H1 (cell line): Measurements from ENCODE around the gene SMG1. TPM values are rescaled to one million over a fixed set of nuclear protein-coding genes. Genes with fewer than 3 reads are reported as not detected.

Experiments
- CTCF ChIA-PET: fragments of 300-600 bp; sonication (Branson Sonifier 250); formaldehyde crosslinking; loops from one replicate; lab custom pipeline; 2021; ENCODE audit not compliant: partially characterized antibody; lab: Charles Lee
- POLR2A ChIA-PET: fragments of 300-600 bp; sonication (Branson Sonifier 250); formaldehyde crosslinking; loops from one replicate; lab custom pipeline; 2021; ENCODE audit warnings: inconsistent platforms; ENCODE audit not compliant: partially characterized antibody; lab: Charles Lee
- DNase-seq, 2 experiments: peaks; one replicate each; pipeline versions ENCODE4 v3.0.0 to v3.0.0-alpha.2; 2010 to 2022; ENCODE audit warnings: low spot score in 2 of 2, low read depth in 1 of 2, mixed read lengths in 1 of 2
- FAIRE-seq: peaks from 2 replicates; lab custom pipeline; 2011; peaks lifted over from hg19 to GRCh38; lab: Jason Lieb, UNC
- H2AFZ ChIP-seq: 2 replicates; pipeline ENCODE4 v1.8.1; 2012; ENCODE audit warnings: low read length, inconsistent platforms
- H2AK5ac ChIP-seq: 2 replicates; pipeline ENCODE4 v1.6.1; 2013; ENCODE audit warnings: low read depth, low read length
- H2BK120ac ChIP-seq: replicated peaks from 2 replicates; pipeline ENCODE3; 2013; ENCODE audit warnings: low read depth, low read length, inconsistent platforms
- H2BK12ac ChIP-seq: 2 replicates; pipeline ENCODE4 v1.6.1; 2013; ENCODE audit warnings: low read depth, low read length
- H2BK15ac ChIP-seq: 2 replicates; pipeline ENCODE4 v1.6.1; 2013; ENCODE audit warnings: low read length
- H2BK20ac ChIP-seq: 2 replicates; pipeline ENCODE4 v1.6.1; 2013; ENCODE audit warnings: low read length
- H2BK5ac ChIP-seq: 2 replicates; pipeline ENCODE4 v1.6.1; 2013; ENCODE audit warnings: low read depth, low read length
- H3K14ac ChIP-seq: 2 replicates; pipeline ENCODE4 v1.6.1; 2013; ENCODE audit warnings: inconsistent platforms; ENCODE audit not compliant: insufficient read length
- H3K18ac ChIP-seq: 2 replicates; pipeline ENCODE4 v1.6.1; 2013; ENCODE audit warnings: low read length; ENCODE audit errors: extremely low read depth
- H3K23ac ChIP-seq: 2 replicates; pipeline ENCODE4 v1.6.1; 2013; ENCODE audit warnings: inconsistent platforms; ENCODE audit not compliant: insufficient read length
- H3K23me2 ChIP-seq: 2 replicates; pipeline ENCODE4 v1.6.1; 2013; ENCODE audit warnings: low read depth, low read length
- H3K27ac ChIP-seq: 2 replicates; pipeline ENCODE4 v1.6.1; 2011; ENCODE audit warnings: low read depth, low read length, inconsistent platforms
- H3K27me3 ChIP-seq, 4 experiments: replicated peaks in 1 of 4; 1 replicate in 1 of 4; 2 replicates in 3 of 4; pipeline versions ENCODE4 v1.6.1 to v1.8.1; 2011 to 2013; ENCODE audit warnings: low read length in 3 of 4, mild to moderate bottlenecking in 3 of 4, inconsistent platforms in 2 of 4, mixed read lengths in 2 of 4, moderate library complexity in 1 of 4; ENCODE audit not compliant: control insufficient read depth in 3 of 4, insufficient read depth in 3 of 4; ENCODE audit errors: extremely low read depth in 1 of 4
- H3K36me3 ChIP-seq, 4 experiments: 2 replicates each; pipeline versions ENCODE4 v1.6.1 to v1.8.1; 2011 to 2013; ENCODE audit warnings: mild to moderate bottlenecking in 4 of 4, low read length in 3 of 4, moderate library complexity in 2 of 4, control low read depth in 1 of 4, inconsistent platforms in 1 of 4; ENCODE audit not compliant: insufficient read depth in 4 of 4, control insufficient read depth in 2 of 4
- H3K4ac ChIP-seq: replicated peaks from 2 replicates; pipeline ENCODE3; 2013; ENCODE audit warnings: low read length, low read depth, mixed read lengths, inconsistent platforms; ENCODE audit not compliant: insufficient read length
- H3K4me1 ChIP-seq, 4 experiments: replicated peaks in 1 of 4; 1 replicate in 1 of 4; 2 replicates in 3 of 4; pipeline versions ENCODE4 v1.6.1 to v1.8.1; 2011 to 2013; ENCODE audit warnings: low read length in 3 of 4, inconsistent platforms in 2 of 4, mixed read lengths in 1 of 4; ENCODE audit not compliant: insufficient read depth in 4 of 4, control insufficient read depth in 3 of 4
- H3K4me2 ChIP-seq, 2 experiments: 2 replicates each; pipeline versions ENCODE4 v1.6.1 to v1.8.1; 2011 to 2013; ENCODE audit warnings: low read depth in 2 of 2, low read length in 2 of 2, control low read depth in 1 of 2, inconsistent platforms in 1 of 2, mild to moderate bottlenecking in 1 of 2; ENCODE audit not compliant: insufficient read depth in 1 of 2
- H3K4me3 ChIP-seq, 4 experiments: fragments of 200-600, 300-600 bp in 1 of 4; sonication (generic), shearing (Covaris generic), sonication (Bioruptor Twin) in 1 of 4; 2 replicates each; pipeline versions ENCODE4 v1.5.1 to v1.8.1; 2011 to 2016; ENCODE audit warnings: low read length in 4 of 4, low read depth in 3 of 4, control low read depth in 2 of 4, inconsistent platforms in 2 of 4, mild to moderate bottlenecking in 2 of 4, mixed read lengths in 1 of 4, moderate library complexity in 1 of 4; ENCODE audit not compliant: insufficient read depth in 2 of 4; ENCODE audit errors: extremely low read depth in 1 of 4
- H3K56ac ChIP-seq: replicated peaks from 2 replicates; pipeline ENCODE3; 2013; ENCODE audit warnings: low read depth, mild to moderate bottlenecking, mixed read lengths, low read length, inconsistent platforms; ENCODE audit not compliant: insufficient read length
- H3K79me1 ChIP-seq: 2 replicates; pipeline ENCODE4 v1.6.1; 2013; ENCODE audit warnings: low read depth, low read length, control low read depth
- H3K79me2 ChIP-seq, 2 experiments: 2 replicates each; pipeline versions ENCODE4 v1.6.1 to v1.8.1; 2012 to 2013; ENCODE audit warnings: low read length in 2 of 2, mild to moderate bottlenecking in 2 of 2, inconsistent platforms in 1 of 2; ENCODE audit not compliant: insufficient read depth in 2 of 2, control insufficient read depth in 1 of 2
- H3K9ac ChIP-seq, 4 experiments: replicated peaks in 1 of 4; 1 replicate in 1 of 4; 2 replicates in 3 of 4; pipeline versions ENCODE4 v1.6.1 to v1.8.1; 2011 to 2013; ENCODE audit warnings: low read depth in 3 of 4, low read length in 3 of 4, control low read depth in 2 of 4, mild to moderate bottlenecking in 2 of 4, moderate library complexity in 2 of 4, inconsistent platforms in 1 of 4; ENCODE audit errors: extremely low read depth in 1 of 4
- H3K9me3 ChIP-seq, 2 experiments: 2 replicates each; pipeline versions ENCODE4 v1.6.1 to v1.8.1; 2012 to 2013; ENCODE audit warnings: mild to moderate bottlenecking in 2 of 2, moderate library complexity in 2 of 2, control low read depth in 1 of 2, inconsistent platforms in 1 of 2, low read depth in 1 of 2, low read length in 1 of 2, mixed read lengths in 1 of 2; ENCODE audit not compliant: insufficient read depth in 2 of 2
- H4K20me1 ChIP-seq, 2 experiments: replicated peaks in 1 of 2; 2 replicates each; pipeline versions ENCODE3 to v1.8.1; 2011 to 2013; ENCODE audit warnings: inconsistent platforms in 2 of 2, low read length in 2 of 2, mild to moderate bottlenecking in 1 of 2; ENCODE audit not compliant: insufficient read depth in 2 of 2, control insufficient read depth in 1 of 2
- H4K5ac ChIP-seq: 2 replicates; pipeline ENCODE4 v1.6.1; 2013; ENCODE audit warnings: low read length, low read depth, mixed read lengths, inconsistent platforms; ENCODE audit not compliant: insufficient read length
- H4K8ac ChIP-seq: 2 replicates; pipeline ENCODE4 v1.8.0; 2013; ENCODE audit warnings: mild to moderate bottlenecking, moderate library complexity, low read length, inconsistent platforms; ENCODE audit not compliant: insufficient read depth; ENCODE audit errors: extremely low read depth
- H4K91ac ChIP-seq: replicated peaks from 2 replicates; pipeline ENCODE3; 2013; ENCODE audit warnings: low read length, mixed read lengths, inconsistent platforms; ENCODE audit not compliant: insufficient read length
- BRCA1 ChIP-seq: IDR thresholded peaks from 2 replicates; pipeline ENCODE4 v1.6.1; 2012; ENCODE audit warnings: low read depth, low read length, improper control_type of control experiment
- CEBPB ChIP-seq: IDR thresholded peaks from 2 replicates; pipeline ENCODE4 v1.6.1; 2012; ENCODE audit warnings: low read depth, low read length
- CHD2 ChIP-seq: IDR thresholded peaks from 2 replicates; pipeline ENCODE4 v1.6.1; 2012; ENCODE audit warnings: low read length, improper control_type of control experiment
- CTCF ChIP-seq, 3 experiments: IDR thresholded peaks; 1 replicate in 2 of 3; 2 replicates in 1 of 3; pipeline versions ENCODE4 v1.5.1 to v1.6.1; 2011; ENCODE audit warnings: low read length in 3 of 3, mild to moderate bottlenecking in 3 of 3, inconsistent platforms in 2 of 3, low read depth in 1 of 3, moderate library complexity in 1 of 3; ENCODE audit not compliant: insufficient read depth in 1 of 3; ENCODE audit errors: control extremely low read depth in 1 of 3
- EZH2 ChIP-seq: fragments of 200-600 bp; sonication (generic); IDR thresholded peaks from 2 replicates; pipeline ENCODE4 v1.7.1; 2012; ENCODE audit warnings: low read depth, mild to moderate bottlenecking, moderate library complexity, low read length, inconsistent platforms; ENCODE audit not compliant: severe bottlenecking
- HDAC6 ChIP-seq: IDR thresholded peaks from one replicate; pipeline ENCODE4 v1.7.1; 2012; ENCODE audit warnings: low read depth, mild to moderate bottlenecking, inconsistent platforms, low read length, moderate library complexity
- JUND ChIP-seq: IDR thresholded peaks from 2 replicates; pipeline ENCODE4 v1.6.1; 2011; ENCODE audit warnings: mild to moderate bottlenecking, improper control_type of control experiment, low read length
- POLR2A ChIP-seq, 2 experiments: IDR thresholded peaks; 1 replicate in 1 of 2; 2 replicates in 1 of 2; pipeline ENCODE4 v1.6.1; 2011; ENCODE audit warnings: low read depth in 2 of 2, low read length in 2 of 2, mild to moderate bottlenecking in 2 of 2; ENCODE audit errors: control extremely low read depth in 1 of 2
- RNF2 ChIP-seq: fragments of 200-900, 300-1000 bp; sonication (generic); IDR thresholded peaks from 2 replicates; pipeline ENCODE4 v1.7.1; 2016; ENCODE audit warnings: borderline replicate concordance, low read depth, mild to moderate bottlenecking, antibody characterized with exemption, low read length; ENCODE audit not compliant: poor library complexity, severe bottlenecking; ENCODE audit errors: missing control alignments
- ZNF274 ChIP-seq: IDR thresholded peaks from 2 replicates; pipeline ENCODE4 v1.7.0; 2012; ENCODE audit warnings: low read length, borderline replicate concordance; ENCODE audit errors: extremely low read depth
- WGBS, 2 experiments: shearing (Covaris generic) in 1 of 2; methylation state at CpG; one replicate each; pipeline versions ENCODE4 v1.1.6 to v1.1.7; 2013 to 2015; ENCODE audit warnings: low lambda C conversion rate in 2 of 2, mixed read lengths in 2 of 2, inconsistent platforms in 1 of 2, low coverage in 1 of 2, missing lambda C conversion rate in 1 of 2; ENCODE audit not compliant: insufficient replicate concordance in 2 of 2, insufficient coverage in 1 of 2, insufficient read length in 1 of 2; ENCODE audit errors: extremely low coverage in 1 of 2, missing lambda C conversion rate in 1 of 2; 5-methylcytosine and 5-hydroxymethylcytosine counted together
- polyA plus RNA-seq, 7 experiments: library from polyadenylated mRNA; depleted of rRNA in 3 of 7; stranded (reverse) in 5 of 7; unstranded in 2 of 7; fragments of >200 nt in 5 of 7; fragments of 200-250 nt in 2 of 7; gene quantifications; 1 replicate in 5 of 7; 2 replicates in 1 of 7; 4 replicates in 1 of 7; pipeline versions ENCODE4 v1.2.1 to v1.2.3, GENCODE V29; 2011 to 2013; ENCODE audit warnings: missing spikeins in 2 of 7, mixed read lengths in 2 of 7
- total RNA-seq: library from RNA; stranded (reverse); fragmentation: NEBNext Ultra II Directional; extraction: Animal tissue kit (Norgen Biotek cat#: 25700); gene quantifications from 2 replicates; pipeline ENCODE4 v1.2.1, GENCODE V29; 2021
- TF ChIP-seq, protein P1 (sequence below): IDR thresholded peaks from 2 replicates; pipeline ENCODE4 v1.6.1; 2012; ENCODE audit warnings: inconsistent platforms

The SMG1 gene
- total and polyA plus RNA-seq, 2 of the 8 experiments (the other 6 are each of a cell fraction or from before 2014, with no cell fraction given), result 14.9 to 90.6 TPM

DNA sequence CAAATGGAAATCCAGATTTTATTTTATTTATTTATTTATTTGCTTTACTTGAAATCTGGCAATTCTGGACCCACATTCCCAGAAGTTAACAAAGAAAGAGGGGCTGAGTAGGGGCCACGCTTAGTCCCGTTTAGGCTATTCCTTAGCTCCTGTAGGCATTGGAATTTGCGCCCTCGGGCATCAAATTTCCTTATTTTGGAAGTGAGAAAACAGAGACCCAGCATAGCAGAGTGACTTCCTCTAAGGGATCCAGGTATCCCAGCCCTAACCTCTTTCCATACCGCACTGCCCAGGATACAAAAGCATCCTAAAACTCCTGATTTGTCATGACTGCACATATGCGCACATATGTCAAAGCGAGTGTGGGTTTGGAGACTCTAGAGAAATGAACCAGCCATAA is 19.0 kb upstream of the SMG1 start:
- H2BK12ac ChIP-seq, result no peak overlapping the region
- peaks cover 0 to 4% (median 0%) of the 10 kb centered on the region in 4 experiments; a peak in 2 of 7 replicates for H3K4me1 ChIP-seq
- H2BK15ac ChIP-seq, result no peak overlapping the region
- no peak overlapping the region for H4K91ac ChIP-seq
- no peak overlapping the region for H3K23ac ChIP-seq
- no peak overlapping the region for H2AK5ac ChIP-seq
- 89% methylated on average over 7 of the region's 7 CpGs; no CpG with 5 or more reads in 1 of the 2 experiments for WGBS, 2 experiments
- H2BK120ac ChIP-seq, result no peak overlapping the region
- H4K8ac ChIP-seq, result no peak overlapping the region
- no peak overlapping the region for H3K18ac ChIP-seq
- no peak overlapping the region for H3K4ac ChIP-seq
- H2BK20ac ChIP-seq, result no peak overlapping the region
- H3K79me1 ChIP-seq, result no peaks in the 10 kb centered on the region
- no peak overlapping the region for H3K56ac ChIP-seq
- H3K23me2 ChIP-seq, result no peaks in the 10 kb centered on the region
- no peaks in the 10 kb centered on the region for H3K36me3 ChIP-seq
- no peak overlapping the region for H3K27ac ChIP-seq
- H3K14ac ChIP-seq, result no peak overlapping the region
- no peaks in the 10 kb centered on the region for H4K20me1 ChIP-seq
- H2AFZ ChIP-seq, result no peak overlapping the region
- ChIA-PET CTCF (interaction anchor here (0.6 to 1.5 kb wide), 4 partner anchors 10 to 123 kb away, joined by 3 to 6 read pairs (median 4); no protein-coding TSS in a partner anchor), POLR2A (interaction anchor here (1.2 kb wide), 1 partner anchor 8 kb away, joined by 4 read pairs; no protein-coding TSS in a partner anchor)
- H3K27me3 ChIP-seq, result no peaks in the 10 kb centered on the region
- DNase-seq (no peak), FAIRE-seq (no peak)
- no peak overlapping the region for H3K9ac ChIP-seq
- no peak overlapping the region for H2BK5ac ChIP-seq
- no peaks in the 10 kb centered on the region for H3K79me2 ChIP-seq
- no peak overlapping the region for H3K4me2 ChIP-seq
- no peak overlapping the region for H3K4me3 ChIP-seq
- H4K5ac ChIP-seq, result no peak overlapping the region
- no peaks in the 10 kb centered on the region for H3K9me3 ChIP-seq
- no peak for TF ChIP-seq HDAC6
- no peak for TF ChIP-seq JUND
- TF ChIP-seq BRCA1, result no peak
- TF ChIP-seq EZH2, result no peak
- TF ChIP-seq POLR2A (IDR thresholded peaks at IDR 0.05; ENCODE audit: control extremely low read depth in 1 of 2, low read depth in 2 of 2, low read length in 2 of 2), result no peak
- TF ChIP-seq RNF2, result no peak
- TF ChIP-seq, protein P1, sequence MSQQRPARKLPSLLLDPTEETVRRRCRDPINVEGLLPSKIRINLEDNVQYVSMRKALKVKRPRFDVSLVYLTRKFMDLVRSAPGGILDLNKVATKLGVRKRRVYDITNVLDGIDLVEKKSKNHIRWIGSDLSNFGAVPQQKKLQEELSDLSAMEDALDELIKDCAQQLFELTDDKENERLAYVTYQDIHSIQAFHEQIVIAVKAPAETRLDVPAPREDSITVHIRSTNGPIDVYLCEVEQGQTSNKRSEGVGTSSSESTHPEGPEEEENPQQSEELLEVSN, result no peak
- no peak for TF ChIP-seq CHD2
- TF ChIP-seq CEBPB, result no peak
- no peak for TF ChIP-seq ZNF274
- no peak for TF ChIP-seq CTCF (IDR thresholded peaks at IDR 0.05; ENCODE audit: control extremely low read depth in 1 of 3, insufficient read depth in 1 of 3, low read depth in 1 of 3, low read length in 3 of 3)
